GM12873 (cell line): ENCODE data around the gene RUSC1.
A peak's percentile ranks its signal among the peaks of the same experiment; 100 is the strongest.

Source experiments
- CTCF ChIP-seq: IDR thresholded peaks from 2 replicates; pipeline ENCODE4 v1.5.1; 2012; ENCODE audit warnings: low read depth, mild to moderate bottlenecking, moderate library complexity, low read length, control low read depth; ENCODE audit not compliant: insufficient read depth; ENCODE audit errors: missing control alignments

RUSC1 gene

GRCh38 chr1:155300024-155300423 lies 20.7 kb upstream of the RUSC1 start:
- no peak for TF ChIP-seq CTCF

GRCh38 chr1:155300553-155301329 lies 20.0 kb upstream of the RUSC1 start:
- no peak for TF ChIP-seq CTCF

- TF ChIP-seq CTCF: no peak
Measured at GRCh38 chr1:155301342-155301841, 19.3 kb upstream of the RUSC1 start, which contains the start of gene PKLR. Gene PKLR, minus strand, starts transcription at chr1:155301438. Its CDS starts 43 bp downstream, at chr1:155301395.

- TF ChIP-seq CTCF: no peak
Measured at GRCh38 chr1:155304558-155305063, 16.1 kb upstream of the RUSC1 start.

GRCh38 chr1:155305881-155306391 lies 14.8 kb upstream of the RUSC1 start:
- no peak for TF ChIP-seq CTCF

GRCh38 chr1:155307247-155307740 lies 13.4 kb upstream of the RUSC1 start:
- TF ChIP-seq CTCF: peak; percentile 48
